Adrenal gland (tissue), 5 donors: Measurements from ENCODE around the gene BANF2.

ENCODE experiments used
- CTCF ChIP-seq, 6 experiments: fragments of 450-650 bp in 4 of 6; fragments of 200-600 bp in 2 of 6; sonication (generic) in 1 of 6; IDR thresholded peaks; 1 replicate in 5 of 6; 2 replicates in 1 of 6; pipeline versions ENCODE4 v1.5.1 to v1.8.0; 2016 to 2021; ENCODE audit warnings: antibody characterized with exemption in 6 of 6, mild to moderate bottlenecking in 2 of 6, moderate library complexity in 1 of 6
- POLR2A ChIP-seq, 2 donors: fragments of 450-650 bp; IDR thresholded peaks; one replicate each; pipeline ENCODE4 v1.6.1; 2017; ENCODE audit warnings: antibody characterized with exemption in 2 of 2, mild to moderate bottlenecking in 2 of 2, moderate library complexity in 1 of 2
- donor health status: DM: no; HTN: no; CAD: no.

- no peak for TF ChIP-seq CTCF (IDR thresholded peaks at IDR 0.05)
- TF ChIP-seq POLR2A (IDR thresholded peaks at IDR 0.05): no peak
Observed at GRCh38 chr20:17776551-17776950, 76.8 kb downstream of the BANF2 start.
